ENCODE results near the gene PACSIN3.

DNA sequence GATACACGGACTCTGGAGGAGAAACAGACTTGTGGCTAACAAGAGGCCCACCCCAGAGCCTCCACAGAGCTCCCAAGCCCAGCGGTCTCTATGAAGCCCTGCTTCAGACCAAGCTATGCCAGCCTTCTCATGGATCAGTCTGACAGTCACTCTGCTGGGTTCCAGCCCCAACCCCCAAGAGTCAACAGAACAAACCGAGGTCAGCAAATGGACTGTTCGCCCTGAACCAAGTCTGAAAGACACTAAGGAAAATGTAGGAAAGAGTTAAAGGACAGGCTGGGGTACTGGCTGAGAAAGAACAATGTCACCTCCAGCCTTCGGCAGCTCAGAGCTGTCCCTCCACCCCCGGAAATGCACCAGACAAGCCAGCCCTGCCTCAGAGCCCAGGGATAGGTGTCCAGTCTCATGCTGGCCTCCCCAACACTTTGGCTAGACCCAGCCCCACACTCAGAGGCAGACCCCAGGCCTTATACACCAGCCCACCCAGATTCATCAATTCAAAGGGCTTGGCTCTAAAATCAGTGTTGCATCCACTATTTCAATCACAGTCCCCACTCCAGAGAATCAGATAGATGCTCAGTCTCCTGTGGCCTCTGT lies 13.4 kb downstream of the PACSIN3 start:
- TF ChIP-seq, protein P1, sequence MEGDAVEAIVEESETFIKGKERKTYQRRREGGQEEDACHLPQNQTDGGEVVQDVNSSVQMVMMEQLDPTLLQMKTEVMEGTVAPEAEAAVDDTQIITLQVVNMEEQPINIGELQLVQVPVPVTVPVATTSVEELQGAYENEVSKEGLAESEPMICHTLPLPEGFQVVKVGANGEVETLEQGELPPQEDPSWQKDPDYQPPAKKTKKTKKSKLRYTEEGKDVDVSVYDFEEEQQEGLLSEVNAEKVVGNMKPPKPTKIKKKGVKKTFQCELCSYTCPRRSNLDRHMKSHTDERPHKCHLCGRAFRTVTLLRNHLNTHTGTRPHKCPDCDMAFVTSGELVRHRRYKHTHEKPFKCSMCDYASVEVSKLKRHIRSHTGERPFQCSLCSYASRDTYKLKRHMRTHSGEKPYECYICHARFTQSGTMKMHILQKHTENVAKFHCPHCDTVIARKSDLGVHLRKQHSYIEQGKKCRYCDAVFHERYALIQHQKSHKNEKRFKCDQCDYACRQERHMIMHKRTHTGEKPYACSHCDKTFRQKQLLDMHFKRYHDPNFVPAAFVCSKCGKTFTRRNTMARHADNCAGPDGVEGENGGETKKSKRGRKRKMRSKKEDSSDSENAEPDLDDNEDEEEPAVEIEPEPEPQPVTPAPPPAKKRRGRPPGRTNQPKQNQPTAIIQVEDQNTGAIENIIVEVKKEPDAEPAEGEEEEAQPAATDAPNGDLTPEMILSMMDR (IDR thresholded peaks at IDR 0.05; ENCODE audit: low read length) = no peak
- TF ChIP-seq EZH2 (IDR thresholded peaks at IDR 0.05; ENCODE audit: borderline replicate concordance, low read length) = no peak

Data from OCI-LY1 (cell line).